Measurements from ENCODE around the gene SPDYC. TPM values are rescaled to one million over a fixed set of nuclear protein-coding genes. Genes with fewer than 3 reads are reported as not detected.

Gene SPDYC
- total and polyA plus RNA-seq, 12 donors, result not detected

DNA sequence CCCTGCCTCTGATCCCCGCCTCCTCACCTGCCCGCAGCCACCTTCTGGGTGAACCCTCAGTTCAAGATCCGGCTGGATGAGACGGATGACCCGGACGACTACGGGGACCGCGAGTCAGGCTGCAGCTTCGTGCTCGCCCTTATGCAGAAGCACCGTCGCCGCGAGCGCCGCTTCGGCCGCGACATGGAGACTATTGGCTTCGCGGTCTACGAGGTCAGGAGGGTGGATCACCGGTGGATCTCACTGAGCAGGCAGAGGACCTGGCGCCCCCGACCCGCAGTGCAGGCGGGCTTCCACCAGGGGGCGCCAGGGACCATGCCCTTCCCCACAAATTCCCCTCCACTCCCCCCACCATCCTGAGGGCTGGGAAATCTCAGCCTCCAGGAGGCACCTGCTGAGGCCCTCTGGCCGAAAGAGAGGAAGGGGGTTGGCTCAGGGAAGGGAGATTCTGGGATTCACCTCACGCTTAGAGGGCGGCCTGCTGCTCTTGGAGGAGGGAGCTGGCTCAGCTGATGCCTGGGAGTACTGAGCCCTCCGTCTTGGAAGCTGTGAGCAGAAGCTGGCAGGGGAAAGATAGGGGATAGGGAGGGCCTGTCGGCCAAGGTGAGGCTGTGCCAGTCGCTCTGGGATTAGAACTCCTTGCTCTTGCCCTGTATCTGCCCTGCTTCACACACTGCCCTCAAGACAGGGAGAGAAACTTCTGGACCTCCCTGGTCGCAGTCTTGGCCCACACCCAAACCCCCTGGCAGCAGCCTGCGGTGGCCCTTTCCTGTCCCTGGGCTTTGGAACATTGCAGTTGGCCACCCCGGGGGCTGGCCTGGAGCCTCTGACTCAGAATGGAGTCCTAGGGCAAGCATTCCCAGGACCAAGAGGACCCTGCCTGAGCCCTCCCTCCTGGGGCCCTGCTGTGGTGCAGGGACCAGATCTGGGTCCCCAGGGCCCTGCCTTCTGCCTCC, 34.9 kb downstream of the SPDYC start:
- Histone ChIP-seq H3K27me3 (no peaks in the 10 kb centered on the region), H3K9me3 (no peaks in the 10 kb centered on the region), H3K27ac (no peak overlapping the region), H3K4me1 (peaks cover 0 to 3% (median 0%) of the 10 kb centered on the region in 9 donors), H3K4me3 (no peak overlapping the region), H3K36me3 (peaks cover 7 to 98% (median 30%) of the 10 kb centered on the region in 9 donors)
- DNase-seq (no peak), ATAC-seq (peak in 7 of 8 donors; percentile 18 to 68 (median 43))
- 57 to 65% methylated on average over 38 of the region's 38 CpGs for WGBS, 2 donors
- intact Hi-C loops (cut with DNase I), result loop anchor here in 1 of 10 donors (10.0 kb wide), 1 partner anchor 50 kb away; no protein-coding TSS in a partner anchor
- TF ChIP-seq, protein P1, sequence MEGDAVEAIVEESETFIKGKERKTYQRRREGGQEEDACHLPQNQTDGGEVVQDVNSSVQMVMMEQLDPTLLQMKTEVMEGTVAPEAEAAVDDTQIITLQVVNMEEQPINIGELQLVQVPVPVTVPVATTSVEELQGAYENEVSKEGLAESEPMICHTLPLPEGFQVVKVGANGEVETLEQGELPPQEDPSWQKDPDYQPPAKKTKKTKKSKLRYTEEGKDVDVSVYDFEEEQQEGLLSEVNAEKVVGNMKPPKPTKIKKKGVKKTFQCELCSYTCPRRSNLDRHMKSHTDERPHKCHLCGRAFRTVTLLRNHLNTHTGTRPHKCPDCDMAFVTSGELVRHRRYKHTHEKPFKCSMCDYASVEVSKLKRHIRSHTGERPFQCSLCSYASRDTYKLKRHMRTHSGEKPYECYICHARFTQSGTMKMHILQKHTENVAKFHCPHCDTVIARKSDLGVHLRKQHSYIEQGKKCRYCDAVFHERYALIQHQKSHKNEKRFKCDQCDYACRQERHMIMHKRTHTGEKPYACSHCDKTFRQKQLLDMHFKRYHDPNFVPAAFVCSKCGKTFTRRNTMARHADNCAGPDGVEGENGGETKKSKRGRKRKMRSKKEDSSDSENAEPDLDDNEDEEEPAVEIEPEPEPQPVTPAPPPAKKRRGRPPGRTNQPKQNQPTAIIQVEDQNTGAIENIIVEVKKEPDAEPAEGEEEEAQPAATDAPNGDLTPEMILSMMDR (IDR thresholded peaks at IDR 0.05), result peak; percentile 62 to 96 (median 78)

DNA sequence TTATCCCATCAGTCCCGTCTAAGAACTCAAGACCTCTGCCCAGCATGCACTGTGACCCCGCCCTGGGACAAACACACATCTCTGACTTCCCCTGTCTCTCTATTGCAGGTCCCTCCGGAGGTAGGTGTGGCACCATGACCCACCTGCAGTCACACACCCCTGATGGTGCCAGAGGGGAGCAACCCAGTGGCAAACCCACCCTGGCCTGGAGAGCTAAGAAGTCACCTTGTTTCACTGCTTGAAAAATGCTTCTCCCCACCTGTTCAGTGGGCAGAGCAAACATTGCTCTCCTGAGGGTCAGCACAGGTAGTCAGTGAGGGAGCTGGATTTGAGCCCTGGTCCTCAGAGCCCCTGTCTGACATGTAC, 35.6 kb downstream of the SPDYC start:
- H3K36me3 ChIP-seq, result peaks cover 7 to 98% (median 37%) of the 10 kb centered on the region in 9 donors
- 76 to 82% methylated on average over 3 of the region's 3 CpGs for WGBS, 2 donors
- TF ChIP-seq, protein P1 (IDR thresholded peaks at IDR 0.05), result no peak
- no peaks in the 10 kb centered on the region for H3K27me3 ChIP-seq
- intact Hi-C loops (cut with DNase I), result loop anchor here in 1 of 10 donors (10.0 kb wide), 1 partner anchor 49 kb away; no protein-coding TSS in a partner anchor
- ATAC-seq, result no peak
- H3K9me3 ChIP-seq, result no peaks in the 10 kb centered on the region
- no peak overlapping the region for H3K27ac ChIP-seq
- no peak for DNase-seq
- peaks cover 0 to 3% (median 0%) of the 10 kb centered on the region in 9 donors for H3K4me1 ChIP-seq
- H3K4me3 ChIP-seq, result no peak overlapping the region

DNA sequence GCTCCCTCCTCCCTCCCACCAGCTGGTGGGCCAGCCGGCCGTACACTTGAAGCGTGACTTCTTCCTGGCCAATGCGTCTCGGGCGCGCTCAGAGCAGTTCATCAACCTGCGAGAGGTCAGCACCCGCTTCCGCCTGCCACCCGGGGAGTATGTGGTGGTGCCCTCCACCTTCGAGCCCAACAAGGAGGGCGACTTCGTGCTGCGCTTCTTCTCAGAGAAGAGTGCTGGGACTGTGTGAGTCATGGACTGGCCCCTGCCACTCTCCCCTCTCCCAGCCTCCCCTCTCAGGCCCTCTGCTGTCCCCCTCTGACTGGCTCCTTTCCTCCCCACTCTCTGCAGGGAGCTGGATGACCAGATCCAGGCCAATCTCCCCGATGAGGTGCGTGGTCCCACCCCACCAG, 36.4 kb downstream of the SPDYC start:
- TF ChIP-seq, protein P1 (IDR thresholded peaks at IDR 0.05), result no peak
- no peak for ATAC-seq
- WGBS, 2 donors, result 94 to 95% methylated on average over 17 of the region's 17 CpGs
- Histone ChIP-seq H3K4me1 (peaks cover 0 to 3% (median 0%) of the 10 kb centered on the region in 9 donors), H3K36me3 (peaks cover 7 to 99% (median 45%) of the 10 kb centered on the region in 9 donors), H3K9me3 (no peaks in the 10 kb centered on the region), H3K27me3 (no peaks in the 10 kb centered on the region), H3K4me3 (no peak overlapping the region), H3K27ac (no peak overlapping the region)
- intact Hi-C loops (cut with DNase I), result loop anchor here in 1 of 10 donors (10.0 kb wide), 1 partner anchor 48 kb away; no protein-coding TSS in a partner anchor
- no peak for DNase-seq

- H3K27ac ChIP-seq, result no peak overlapping the region
- H3K36me3 ChIP-seq, result peaks cover 7 to 100% (median 47%) of the 10 kb centered on the region in 9 donors
- intact Hi-C loops (cut with DNase I), result loop anchor here in 1 of 10 donors (10.0 kb wide), 1 partner anchor 48 kb away; no protein-coding TSS in a partner anchor
- ATAC-seq, result no peak
- DNase-seq, result no peak
- WGBS, 2 donors, result 91 to 93% methylated on average over 7 of the region's 7 CpGs
- H3K9me3 ChIP-seq, result no peaks in the 10 kb centered on the region
- H3K27me3 ChIP-seq, result no peaks in the 10 kb centered on the region
- TF ChIP-seq, protein P1 (IDR thresholded peaks at IDR 0.05), result no peak
- H3K4me1 ChIP-seq, result peaks cover 0 to 3% (median 0%) of the 10 kb centered on the region in 9 donors
- no peak overlapping the region for H3K4me3 ChIP-seq
Measured at GRCh38 chr11:65206901-65207300, 36.9 kb downstream of the SPDYC start.
